Measurements from ENCODE around the gene RPL11. TPM values are rescaled to one million over a fixed set of nuclear protein-coding genes. Genes with fewer than 3 reads are reported as not detected.

The RPL11 gene
- total RNA-seq, 2 donors from 2014 or later = 1,338 to 1,473 TPM

- WGBS, 2 experiments (ENCODE audit: insufficient coverage in 1 of 2, insufficient read length in 1 of 2) = 99 to 100% methylated on average over 3 of the region's 3 CpGs
- Mint-ChIP-seq H3K36me3 (ENCODE audit: low read depth) (peaks cover 85% of the 10 kb centered on the region), H3K27ac (peak overlapping the region; percentile 37), H3K4me1 (peaks cover 36% of the 10 kb centered on the region), H3K4me3 (peak overlapping the region; percentile 12), H3K27me3 (ENCODE audit: insufficient read depth) (no peaks in the 10 kb centered on the region), H3K9me3 (peaks cover 2% of the 10 kb centered on the region)
- H3K4me3 ChIP-seq (ENCODE audit: low read length) = peak overlapping the region; percentile 98
- peaks cover 84% of the 10 kb centered on the region for H3K36me3 ChIP-seq (ENCODE audit: control insufficient read depth, insufficient read depth, low read length)
- no peak overlapping the region for H3K9ac ChIP-seq (ENCODE audit: extremely low read depth, low read length, poor library complexity, severe bottlenecking)
- no peak overlapping the region for H3K27ac ChIP-seq (ENCODE audit: low read depth, low read length)
- TF ChIP-seq, protein P1, sequence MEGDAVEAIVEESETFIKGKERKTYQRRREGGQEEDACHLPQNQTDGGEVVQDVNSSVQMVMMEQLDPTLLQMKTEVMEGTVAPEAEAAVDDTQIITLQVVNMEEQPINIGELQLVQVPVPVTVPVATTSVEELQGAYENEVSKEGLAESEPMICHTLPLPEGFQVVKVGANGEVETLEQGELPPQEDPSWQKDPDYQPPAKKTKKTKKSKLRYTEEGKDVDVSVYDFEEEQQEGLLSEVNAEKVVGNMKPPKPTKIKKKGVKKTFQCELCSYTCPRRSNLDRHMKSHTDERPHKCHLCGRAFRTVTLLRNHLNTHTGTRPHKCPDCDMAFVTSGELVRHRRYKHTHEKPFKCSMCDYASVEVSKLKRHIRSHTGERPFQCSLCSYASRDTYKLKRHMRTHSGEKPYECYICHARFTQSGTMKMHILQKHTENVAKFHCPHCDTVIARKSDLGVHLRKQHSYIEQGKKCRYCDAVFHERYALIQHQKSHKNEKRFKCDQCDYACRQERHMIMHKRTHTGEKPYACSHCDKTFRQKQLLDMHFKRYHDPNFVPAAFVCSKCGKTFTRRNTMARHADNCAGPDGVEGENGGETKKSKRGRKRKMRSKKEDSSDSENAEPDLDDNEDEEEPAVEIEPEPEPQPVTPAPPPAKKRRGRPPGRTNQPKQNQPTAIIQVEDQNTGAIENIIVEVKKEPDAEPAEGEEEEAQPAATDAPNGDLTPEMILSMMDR (conservative IDR thresholded peaks at IDR 0.05) = no peak
- H3K9me3 ChIP-seq (ENCODE audit: control insufficient read depth, low read length) = peaks cover 4% of the 10 kb centered on the region
- H3K4me1 ChIP-seq (ENCODE audit: control insufficient read depth, insufficient read depth, low read length) = peaks cover 4% of the 10 kb centered on the region
- no peaks in the 10 kb centered on the region for H3K27me3 ChIP-seq (ENCODE audit: control insufficient read depth, insufficient read depth, low read length, poor library complexity, severe bottlenecking)
- DNase-seq = no peak
Measured at GRCh38 chr1:23695667-23696066, 4.1 kb downstream of the RPL11 start.

GRCh38 chr1:23696335-23696989, 4.9 kb downstream of the RPL11 start:
- H3K4me1 Mint-ChIP-seq = peaks cover 36% of the 10 kb centered on the region

DNA sequence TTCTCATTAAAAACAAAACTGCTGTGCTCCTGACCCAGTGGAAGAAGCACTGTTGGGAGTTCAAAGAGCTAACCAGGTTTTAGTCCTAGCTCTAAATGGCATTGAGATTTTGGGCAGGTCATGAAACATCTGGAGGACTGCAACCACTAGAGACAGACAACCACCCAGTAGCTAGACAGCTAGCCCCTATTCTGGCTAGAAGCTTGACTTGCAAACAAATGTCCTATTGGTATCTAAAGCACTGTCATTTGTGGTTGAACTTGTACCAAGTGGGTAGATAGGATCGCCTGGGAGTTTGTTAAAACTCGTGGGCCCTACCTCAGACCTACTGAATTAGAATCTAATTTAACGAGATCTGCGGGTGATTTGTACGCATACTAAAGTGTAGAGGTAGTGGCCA, 6.9 kb downstream of the RPL11 start:
- Histone ChIP-seq H3K9me3 (ENCODE audit: control insufficient read depth, low read length) (no peaks in the 10 kb centered on the region), H3K4me3 (ENCODE audit: low read length) (no peak overlapping the region), H3K4me1 (ENCODE audit: control insufficient read depth, insufficient read depth, low read length) (peaks cover 4% of the 10 kb centered on the region), H3K27me3 (ENCODE audit: control insufficient read depth, insufficient read depth, low read length, poor library complexity, severe bottlenecking) (no peaks in the 10 kb centered on the region), H3K36me3 (ENCODE audit: control insufficient read depth, insufficient read depth, low read length) (peaks cover 93% of the 10 kb centered on the region), H3K9ac (ENCODE audit: extremely low read depth, low read length, poor library complexity, severe bottlenecking) (no peak overlapping the region), H3K27ac (ENCODE audit: low read depth, low read length) (no peak overlapping the region)
- WGBS, 2 experiments (ENCODE audit: insufficient coverage in 1 of 2, insufficient read length in 1 of 2) = 95 to 100% methylated on average over 2 to 5 of the region's 5 CpGs
- Mint-ChIP-seq H3K9me3 (no peaks in the 10 kb centered on the region), H3K27me3 (ENCODE audit: insufficient read depth) (no peaks in the 10 kb centered on the region), H3K4me1 (peaks cover 24% of the 10 kb centered on the region), H3K4me3 (no peak overlapping the region), H3K27ac (no peak overlapping the region), H3K36me3 (ENCODE audit: low read depth) (peaks cover 92% of the 10 kb centered on the region)
- TF ChIP-seq, protein P1 (conservative IDR thresholded peaks at IDR 0.05) = no peak
- no peak for DNase-seq

More at GRCh38 chr1:23696335-23696989, 4.9 kb downstream of the RPL11 start:
- H3K9me3 Mint-ChIP-seq = peaks cover under 1% of the 10 kb centered on the region
- no peak overlapping the region for H3K4me3 Mint-ChIP-seq
- 90 to 100% methylated on average over 5 to 6 of the region's 6 CpGs for WGBS, 2 experiments (ENCODE audit: insufficient coverage in 1 of 2, insufficient read length in 1 of 2)
- Histone ChIP-seq H3K36me3 (ENCODE audit: control insufficient read depth, insufficient read depth, low read length) (peaks cover 91% of the 10 kb centered on the region), H3K27ac (ENCODE audit: low read depth, low read length) (no peak overlapping the region), H3K9ac (ENCODE audit: extremely low read depth, low read length, poor library complexity, severe bottlenecking) (no peak overlapping the region), H3K4me1 (ENCODE audit: control insufficient read depth, insufficient read depth, low read length) (peaks cover 4% of the 10 kb centered on the region), H3K27me3 (ENCODE audit: control insufficient read depth, insufficient read depth, low read length, poor library complexity, severe bottlenecking) (no peaks in the 10 kb centered on the region), H3K4me3 (ENCODE audit: low read length) (peak overlapping the region; percentile 98), H3K9me3 (ENCODE audit: control insufficient read depth, low read length) (no peaks in the 10 kb centered on the region)
- TF ChIP-seq, protein P1 (conservative IDR thresholded peaks at IDR 0.05) = no peak
- no peak for DNase-seq
- H3K36me3 Mint-ChIP-seq (ENCODE audit: low read depth) = peaks cover 92% of the 10 kb centered on the region
- H3K27me3 Mint-ChIP-seq (ENCODE audit: insufficient read depth) = no peaks in the 10 kb centered on the region
- peak overlapping the region; percentile 33 for H3K27ac Mint-ChIP-seq

All from endodermal cell (in vitro differentiated cells).